ENCODE data around the gene HNRNPA0.

DNA sequence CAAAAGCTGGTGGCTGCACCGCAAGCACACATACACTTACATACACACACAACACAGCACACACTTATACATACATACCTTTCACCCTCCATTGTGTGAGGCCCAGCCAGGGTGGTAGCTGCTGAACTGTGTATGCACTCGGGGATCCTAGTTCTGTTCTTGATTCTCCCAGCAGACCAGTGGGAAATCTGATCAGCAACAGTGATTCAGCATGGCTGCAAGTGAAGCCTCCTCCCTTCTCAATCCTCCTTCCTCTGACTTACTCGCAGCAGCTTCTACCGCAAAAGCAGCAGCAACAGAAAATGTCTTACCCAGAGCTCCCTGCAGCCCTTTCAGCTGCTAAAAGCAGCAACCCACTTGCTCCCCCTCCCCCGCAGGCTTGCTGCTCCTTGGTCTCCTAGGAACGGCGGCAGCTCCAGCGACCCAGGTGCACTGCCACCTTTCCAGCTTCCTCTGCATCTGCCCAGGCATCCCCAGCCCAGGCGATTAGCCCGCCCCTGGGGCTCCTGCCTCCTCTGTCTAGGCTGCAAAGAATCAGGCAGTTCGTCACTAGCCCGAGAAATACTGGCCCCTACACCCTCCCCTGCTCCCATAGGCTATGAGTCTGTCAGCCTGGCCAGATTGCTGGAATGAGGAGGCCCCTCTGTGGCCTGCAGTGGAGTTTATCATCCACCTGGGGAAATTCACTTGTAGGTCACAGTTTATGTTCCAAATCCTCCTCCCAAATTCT, 18.4 kb downstream of the HNRNPA0 start, which contains the start of gene KLHL3:
- TF ChIP-seq POLR2A (IDR thresholded peaks at IDR 0.05; ENCODE audit: low read depth, low read length) (no peak), CHD1 (IDR thresholded peaks at IDR 0.05; ENCODE audit: low read depth, low read length) (no peak), MAFK (IDR thresholded peaks at IDR 0.05; ENCODE audit: low read depth, low read length) (no peak), RFX5 (IDR thresholded peaks at IDR 0.05; ENCODE audit: low read depth, low read length) (no peak), CEBPB (IDR thresholded peaks at IDR 0.05; ENCODE audit: low read depth, low read length) (no peak), FOS (IDR thresholded peaks at IDR 0.05; ENCODE audit: low read depth, low read length) (no peak), RAD21 (IDR thresholded peaks at IDR 0.05; ENCODE audit: low read length) (peak; percentile 56)
- TF ChIP-seq, protein P1, sequence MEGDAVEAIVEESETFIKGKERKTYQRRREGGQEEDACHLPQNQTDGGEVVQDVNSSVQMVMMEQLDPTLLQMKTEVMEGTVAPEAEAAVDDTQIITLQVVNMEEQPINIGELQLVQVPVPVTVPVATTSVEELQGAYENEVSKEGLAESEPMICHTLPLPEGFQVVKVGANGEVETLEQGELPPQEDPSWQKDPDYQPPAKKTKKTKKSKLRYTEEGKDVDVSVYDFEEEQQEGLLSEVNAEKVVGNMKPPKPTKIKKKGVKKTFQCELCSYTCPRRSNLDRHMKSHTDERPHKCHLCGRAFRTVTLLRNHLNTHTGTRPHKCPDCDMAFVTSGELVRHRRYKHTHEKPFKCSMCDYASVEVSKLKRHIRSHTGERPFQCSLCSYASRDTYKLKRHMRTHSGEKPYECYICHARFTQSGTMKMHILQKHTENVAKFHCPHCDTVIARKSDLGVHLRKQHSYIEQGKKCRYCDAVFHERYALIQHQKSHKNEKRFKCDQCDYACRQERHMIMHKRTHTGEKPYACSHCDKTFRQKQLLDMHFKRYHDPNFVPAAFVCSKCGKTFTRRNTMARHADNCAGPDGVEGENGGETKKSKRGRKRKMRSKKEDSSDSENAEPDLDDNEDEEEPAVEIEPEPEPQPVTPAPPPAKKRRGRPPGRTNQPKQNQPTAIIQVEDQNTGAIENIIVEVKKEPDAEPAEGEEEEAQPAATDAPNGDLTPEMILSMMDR (conservative IDR thresholded peaks at IDR 0.05; ENCODE audit: low read depth, low read length): peak; percentile 36; the same call in 1 of the 2 replicates
- TF ChIP-seq, protein P2, sequence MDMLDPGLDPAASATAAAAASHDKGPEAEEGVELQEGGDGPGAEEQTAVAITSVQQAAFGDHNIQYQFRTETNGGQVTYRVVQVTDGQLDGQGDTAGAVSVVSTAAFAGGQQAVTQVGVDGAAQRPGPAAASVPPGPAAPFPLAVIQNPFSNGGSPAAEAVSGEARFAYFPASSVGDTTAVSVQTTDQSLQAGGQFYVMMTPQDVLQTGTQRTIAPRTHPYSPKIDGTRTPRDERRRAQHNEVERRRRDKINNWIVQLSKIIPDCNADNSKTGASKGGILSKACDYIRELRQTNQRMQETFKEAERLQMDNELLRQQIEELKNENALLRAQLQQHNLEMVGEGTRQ (IDR thresholded peaks at IDR 0.05; ENCODE audit: low read depth, low read length): no peak

Measured in IMR-90 (cell line).